HG02973 (cell line): ENCODE measurements around the gene ZNF394.
"Not testable (repeated sequence)": the region's sequence is repeated elsewhere in the genome, so short reads cannot be mapped to it uniquely, and the experiment has no call there.

Experiments used
- ATAC-seq: cut with Tn5 transposase; IDR thresholded peaks from one replicate; pipeline ENCODE4 v1.9.1; 2021; ENCODE audit warnings: moderate library complexity; ENCODE audit not compliant: unreplicated experiment

ZNF394 gene

DNA sequence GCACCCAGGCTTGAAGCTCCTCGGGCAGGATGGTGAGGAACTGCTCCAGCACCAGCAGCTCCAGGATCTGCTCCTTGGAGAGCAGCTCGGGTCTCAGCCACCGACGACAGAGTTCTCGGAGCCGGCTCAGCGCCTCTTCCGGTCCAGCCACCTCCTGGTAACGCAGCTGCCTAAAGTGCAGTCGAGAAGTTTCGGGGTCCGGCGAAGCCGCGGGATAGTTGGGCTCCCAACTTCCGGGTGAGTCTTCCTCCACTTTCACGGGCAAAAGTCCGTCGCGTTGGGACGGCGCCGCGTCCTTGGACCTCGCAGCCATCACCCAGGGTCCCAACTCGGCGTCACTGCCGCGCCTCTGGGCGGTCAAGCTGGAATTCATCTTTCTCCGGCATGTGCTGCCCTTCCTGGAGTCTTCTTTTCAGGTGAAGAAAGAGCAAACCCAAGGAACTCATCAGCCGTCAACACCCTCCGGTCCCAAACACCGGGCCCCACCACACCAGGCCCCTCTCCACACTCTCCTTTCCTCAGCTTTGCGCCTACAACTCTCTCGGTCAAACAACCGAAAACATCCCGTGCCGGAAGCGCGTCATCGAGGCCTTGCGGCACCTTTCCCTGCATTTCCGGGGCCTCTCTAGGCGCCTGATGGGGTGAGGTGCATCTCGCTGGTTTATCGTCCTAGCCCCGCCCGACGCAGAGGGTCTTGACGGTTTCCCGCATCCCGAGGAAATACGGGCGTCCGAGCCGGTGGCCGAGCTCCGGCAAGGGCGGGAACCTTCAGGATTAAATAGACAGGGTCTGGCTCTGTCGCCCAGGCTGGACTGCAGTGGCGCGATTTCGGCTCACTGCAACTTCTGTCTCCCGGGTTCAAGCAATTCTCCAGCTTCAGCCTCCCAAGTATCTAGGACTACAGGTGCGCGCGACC is at the start of gene ZNF394:
Gene ZNF394 (minus strand): TSS at position 561 of the 916 bp plus-strand sequence. CDS start 188 bp downstream, at position 373.
- ATAC-seq, result peak; percentile 34

DNA sequence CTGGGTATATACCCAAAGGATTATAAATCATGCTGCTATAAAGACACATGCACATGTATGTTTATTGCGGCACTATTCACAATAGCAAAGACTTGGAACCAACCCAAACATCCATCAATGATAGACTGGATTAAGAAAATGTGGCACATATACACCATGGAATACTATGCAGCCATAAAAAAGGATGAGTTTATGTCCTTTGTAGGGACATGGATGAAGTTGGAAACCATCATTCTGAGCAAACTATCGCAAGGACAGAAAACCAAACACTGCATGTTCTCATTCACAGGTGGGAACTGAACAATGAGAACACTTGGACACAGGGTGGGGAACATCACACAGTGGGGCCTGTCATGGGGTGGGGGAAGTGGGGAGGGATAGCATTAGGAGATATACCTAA is 49.5 kb upstream of the ZNF394 start:
- ATAC-seq, result not testable (repeated sequence)

DNA sequence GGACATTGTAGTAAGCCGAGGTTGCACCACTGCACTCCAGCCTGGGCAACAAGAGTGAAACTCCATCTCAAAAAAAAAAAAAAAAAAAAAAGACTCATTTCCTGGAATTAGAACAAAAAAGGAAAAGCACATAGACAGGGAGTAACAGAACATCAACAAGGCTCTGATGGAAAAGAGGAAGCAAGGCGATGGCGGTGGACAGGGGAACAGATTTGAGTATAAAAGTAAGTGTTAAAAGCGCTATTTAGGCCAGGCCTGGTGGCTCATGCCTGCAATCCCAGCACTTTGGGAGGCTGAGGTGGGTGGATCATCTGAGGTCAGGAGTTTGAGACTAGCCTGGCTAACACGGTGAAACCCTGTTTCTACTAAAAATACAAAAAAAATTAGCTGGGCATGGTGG is 45.2 kb upstream of the ZNF394 start:
- ATAC-seq, result not testable (repeated sequence)

DNA sequence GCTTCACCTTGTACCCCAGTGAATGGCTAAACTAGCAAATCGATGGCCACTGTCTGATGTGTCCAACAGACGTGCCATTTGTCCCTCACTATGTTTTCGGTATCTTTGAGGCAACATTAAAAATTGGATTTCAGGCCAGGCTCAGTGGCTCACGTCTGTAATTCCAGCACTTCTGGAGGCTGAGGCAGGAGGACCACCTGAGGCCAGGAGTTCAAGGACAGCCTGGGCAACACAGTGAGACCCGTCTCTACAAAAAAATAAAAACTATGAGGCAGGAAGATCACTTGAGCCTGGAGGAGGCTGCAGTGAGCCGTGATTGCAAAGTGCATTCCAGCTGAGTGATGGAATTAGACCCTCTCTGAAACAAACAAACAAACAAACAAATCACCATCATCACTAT is 43.8 kb upstream of the ZNF394 start:
- no peak for ATAC-seq

DNA sequence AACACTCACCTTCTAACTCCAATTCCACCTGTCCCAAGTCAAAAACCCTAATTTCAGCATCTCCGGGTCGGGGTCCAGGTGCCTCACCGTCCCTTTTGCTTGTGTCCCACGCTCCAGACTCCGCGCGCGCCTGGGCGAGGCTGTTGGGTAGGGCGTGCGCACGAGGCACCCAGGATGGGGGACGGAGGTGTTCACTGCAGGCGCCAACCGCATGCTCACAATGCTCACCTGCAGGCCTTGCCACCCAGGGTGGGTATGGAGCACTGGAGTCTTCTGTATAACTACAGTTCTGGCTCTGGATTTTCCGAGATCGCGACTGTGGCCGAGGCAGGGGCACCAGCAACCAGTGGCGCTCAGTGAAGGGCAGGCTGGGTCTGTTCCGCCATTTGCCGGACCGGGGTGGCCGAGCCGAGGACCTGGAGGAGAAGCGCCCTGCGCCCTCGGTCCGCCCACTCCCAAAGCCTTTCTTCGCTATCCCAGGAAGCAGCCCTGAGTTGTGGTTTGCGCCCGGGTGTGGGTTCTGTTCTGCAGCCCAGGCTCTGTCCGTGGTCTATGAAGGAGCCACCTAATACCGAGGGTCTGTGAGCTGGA is 43.1 kb upstream of the ZNF394 start:
- no peak for ATAC-seq

DNA sequence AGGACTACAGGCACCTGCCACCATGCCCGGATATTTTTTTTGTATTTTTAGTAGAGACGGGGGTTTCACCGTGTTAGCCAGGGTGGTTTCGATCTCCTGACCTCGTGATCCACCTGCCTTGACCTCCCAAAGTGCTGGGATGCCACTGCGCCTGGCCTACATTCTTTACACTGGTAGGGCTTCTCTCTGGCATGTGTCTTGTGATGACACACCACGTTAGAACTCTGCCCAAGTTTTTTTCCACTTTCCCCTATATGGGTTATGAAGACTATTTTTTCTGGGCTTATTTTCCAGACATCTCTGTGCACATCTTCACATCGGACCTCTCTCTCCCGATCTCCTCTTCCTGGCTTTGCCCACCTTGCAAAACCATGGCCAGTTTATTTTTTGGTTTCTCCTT is 41.1 kb upstream of the ZNF394 start:
- ATAC-seq, result no peak

DNA sequence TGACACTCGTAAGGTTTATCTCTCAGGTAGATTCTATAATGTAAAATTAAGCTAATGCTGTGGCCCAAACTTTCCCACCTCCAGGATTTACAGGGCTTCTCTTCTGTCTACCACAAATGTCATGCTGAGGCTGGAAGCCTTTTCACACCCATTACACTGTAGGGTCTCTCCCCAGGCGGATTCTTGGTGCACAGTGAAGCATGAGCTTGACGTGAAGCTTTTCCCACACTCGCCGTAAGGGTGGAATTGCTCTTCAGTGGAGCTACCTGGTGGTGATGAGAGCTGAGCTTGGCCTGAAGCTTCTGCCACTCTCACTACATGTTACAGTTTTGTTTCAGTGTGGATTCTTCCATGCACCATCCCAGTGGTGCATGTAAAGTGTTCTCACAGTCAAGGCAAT is 40.5 kb upstream of the ZNF394 start:
- ATAC-seq, result no peak

DNA sequence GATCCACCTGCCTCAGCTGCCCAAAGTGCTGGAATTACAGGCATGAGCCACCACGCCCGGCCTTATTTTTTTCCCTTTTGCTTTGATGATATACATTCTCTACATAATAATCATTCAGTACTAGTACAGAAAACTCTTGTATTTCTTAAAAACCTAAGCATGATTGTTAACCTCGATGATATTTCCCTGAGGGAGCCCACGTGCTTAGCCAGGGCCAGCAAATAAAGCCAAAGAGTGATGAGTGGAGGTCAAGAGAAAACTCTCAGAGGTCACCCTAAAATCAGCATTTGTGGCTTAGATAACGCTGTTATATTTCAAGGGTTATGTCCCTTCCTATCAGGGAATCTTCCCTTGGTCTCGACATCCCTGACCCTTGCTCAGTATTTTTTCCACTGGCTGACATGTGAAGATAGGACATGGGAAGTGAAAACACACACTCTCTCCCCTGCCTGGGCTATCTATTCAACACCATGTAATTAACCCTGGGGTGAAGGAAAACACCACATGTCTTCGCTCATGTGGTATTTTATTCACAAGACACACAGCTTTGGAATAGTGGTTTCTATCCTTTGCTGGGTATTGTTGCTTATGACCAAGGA is 39.2 kb upstream of the ZNF394 start:
- no peak for ATAC-seq

DNA sequence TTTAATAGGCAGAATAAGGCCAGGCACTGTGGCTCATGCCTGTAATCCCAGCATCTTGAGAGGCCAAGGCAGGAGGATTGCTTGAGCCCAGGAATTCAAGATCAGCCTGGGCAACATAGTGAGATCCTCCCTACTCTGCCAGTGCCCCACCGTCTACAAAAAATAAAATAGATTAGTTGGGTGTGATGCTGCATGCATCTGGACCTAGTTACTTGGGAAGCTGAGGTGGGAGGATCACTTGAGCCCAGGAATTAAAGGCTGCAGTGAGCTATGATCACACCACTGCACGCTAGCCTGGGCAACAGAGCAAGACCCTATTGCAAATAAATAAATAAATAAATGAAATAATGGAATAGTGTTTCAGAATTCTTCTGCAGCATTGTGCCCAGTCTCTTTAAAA is 35.6 kb upstream of the ZNF394 start:
- ATAC-seq, result no peak

DNA sequence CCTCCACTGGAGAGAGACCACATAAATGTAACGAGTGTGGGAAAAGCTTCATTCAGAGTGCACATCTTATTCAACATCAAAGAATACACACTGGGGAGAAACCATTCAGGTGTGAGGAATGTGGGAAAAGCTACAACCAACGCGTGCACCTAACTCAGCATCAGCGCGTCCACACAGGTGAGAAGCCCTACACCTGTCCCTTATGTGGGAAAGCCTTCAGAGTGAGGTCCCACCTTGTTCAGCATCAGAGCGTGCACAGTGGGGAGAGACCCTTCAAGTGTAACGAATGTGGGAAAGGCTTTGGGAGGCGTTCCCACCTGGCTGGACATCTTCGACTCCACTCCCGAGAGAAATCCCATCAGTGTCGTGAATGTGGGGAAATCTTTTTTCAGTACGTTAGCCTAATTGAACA is 31.3 kb upstream of the ZNF394 start:
- ATAC-seq, result no peak

DNA sequence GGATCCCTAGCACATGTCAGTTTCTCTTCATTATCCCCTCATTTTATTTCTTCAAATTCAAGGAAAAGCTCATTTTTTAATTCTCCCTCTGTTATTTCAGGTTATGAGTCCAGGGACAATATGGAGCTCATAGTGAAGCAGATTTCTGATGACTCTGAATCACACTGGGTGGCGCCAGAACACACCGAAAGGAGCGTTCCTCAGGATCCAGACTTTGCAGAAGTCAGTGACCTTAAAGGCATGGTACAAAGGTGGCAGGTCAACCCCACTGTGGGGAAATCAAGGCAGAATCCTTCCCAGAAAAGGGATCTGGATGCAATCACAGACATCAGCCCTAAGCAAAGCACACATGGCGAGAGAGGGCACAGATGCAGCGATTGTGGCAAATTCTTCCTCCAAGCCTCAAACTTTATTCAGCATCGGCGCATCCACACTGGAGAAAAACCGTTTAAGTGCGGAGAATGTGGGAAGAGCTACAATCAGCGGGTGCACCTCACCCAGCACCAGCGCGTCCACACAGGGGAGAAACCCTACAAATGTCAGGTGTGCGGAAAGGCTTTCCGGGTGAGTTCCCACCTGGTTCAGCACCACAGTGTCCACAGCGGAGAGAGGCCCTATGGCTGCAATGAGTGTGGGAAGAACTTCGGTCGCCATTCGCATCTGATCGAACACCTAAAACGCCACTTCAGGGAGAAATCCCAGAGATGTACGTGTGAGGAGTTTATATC is 25.8 kb upstream of the ZNF394 start:
- no peak for ATAC-seq

DNA sequence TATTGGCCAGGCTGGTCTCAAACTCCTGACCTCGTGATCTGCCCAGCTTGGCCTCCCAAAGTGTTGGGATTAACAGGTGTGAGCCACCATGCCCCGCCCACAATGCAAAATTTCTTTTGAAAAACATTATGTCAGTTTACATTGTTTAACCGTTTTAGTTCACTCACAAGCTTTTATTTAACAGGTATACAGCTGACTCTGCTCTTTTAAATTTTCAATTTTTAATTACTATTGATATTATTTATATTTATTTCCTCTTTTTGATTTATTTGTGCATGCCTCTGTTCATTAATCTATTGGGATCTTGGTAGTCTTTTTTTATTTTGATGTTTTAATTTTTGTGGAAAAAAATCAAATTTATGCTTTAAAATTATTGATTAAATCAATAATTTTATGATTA is 21.3 kb upstream of the ZNF394 start:
- ATAC-seq, result no peak

DNA sequence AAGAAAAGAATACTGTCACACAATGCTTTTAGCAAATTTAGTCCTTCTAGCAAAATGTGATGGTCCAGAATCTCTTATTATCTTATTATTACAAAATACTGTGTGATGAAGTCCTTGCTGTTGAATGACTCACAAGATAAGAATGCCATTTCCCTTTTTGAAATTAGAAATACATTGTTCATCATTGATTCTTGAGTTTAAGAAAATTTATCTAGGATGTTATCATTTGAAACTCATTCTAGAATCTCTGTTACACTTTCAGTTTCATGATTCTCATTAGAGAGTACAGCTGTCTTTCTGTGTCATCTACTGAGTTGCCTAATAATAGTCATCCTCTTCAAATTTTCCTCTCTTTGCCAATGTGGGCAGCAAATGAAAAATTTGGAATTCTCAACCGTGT is 14.0 kb upstream of the ZNF394 start:
- ATAC-seq, result no peak

DNA sequence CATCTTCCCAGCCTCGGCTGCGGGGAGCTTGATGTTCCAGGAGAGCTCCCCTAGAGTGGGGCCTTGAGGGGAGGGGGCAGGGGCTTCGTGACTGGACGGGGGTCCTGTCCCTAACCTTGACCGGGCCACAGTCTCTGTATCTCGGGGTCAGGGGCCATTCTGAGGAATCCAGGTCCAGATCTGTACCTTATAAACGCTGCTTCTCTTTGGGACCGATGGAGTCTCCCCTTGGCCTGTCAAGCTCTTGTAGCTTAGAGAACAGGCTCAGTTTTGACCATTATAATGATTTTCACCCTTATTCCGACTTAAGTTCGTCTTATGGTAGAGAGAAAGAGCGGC is 5.2 kb upstream of the ZNF394 start:
- ATAC-seq, result peak; percentile 4

DNA sequence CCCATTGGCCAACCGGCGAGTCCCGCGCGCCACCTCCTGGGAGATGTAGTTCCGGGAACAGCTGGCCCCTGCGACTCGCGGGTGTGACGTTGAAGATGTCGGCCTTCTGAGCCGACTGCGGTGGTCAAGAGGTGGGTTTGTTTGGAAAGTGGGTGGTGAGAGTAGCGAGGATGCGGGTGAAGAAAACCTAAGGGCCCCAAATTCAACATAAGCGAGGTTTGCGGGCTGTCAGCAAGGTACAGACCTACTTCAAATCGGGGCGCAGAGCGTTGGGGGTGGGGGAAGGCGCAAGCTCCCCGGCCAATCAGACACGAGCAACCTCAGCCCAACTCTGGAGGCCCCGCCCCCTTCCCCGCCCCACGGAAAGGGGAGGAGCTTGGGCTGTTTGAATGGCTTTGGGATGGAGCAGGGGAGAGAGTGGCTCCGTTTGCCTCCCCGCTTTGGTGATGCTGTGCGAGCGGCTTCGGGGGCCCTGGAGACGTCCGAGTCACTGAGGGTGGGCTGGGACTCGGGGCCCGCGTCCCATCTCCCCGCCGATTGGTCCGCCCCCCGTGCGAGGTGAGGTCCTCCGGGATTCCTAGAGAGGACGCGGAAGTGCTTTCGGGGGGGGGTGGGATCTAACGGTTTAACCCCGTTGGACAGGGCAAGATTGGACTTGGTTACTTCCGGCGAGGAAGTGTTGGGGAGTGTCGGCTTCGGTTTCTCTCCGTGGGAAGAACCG is 4.7 kb upstream of the ZNF394 start, which contains the start of gene ZKSCAN5:
Gene ZKSCAN5 (plus strand): TSS at position 60 of the 721 bp plus-strand sequence. CDS start 1,383 bp downstream, outside the sequence.
- ATAC-seq, result peak; percentile 59

DNA sequence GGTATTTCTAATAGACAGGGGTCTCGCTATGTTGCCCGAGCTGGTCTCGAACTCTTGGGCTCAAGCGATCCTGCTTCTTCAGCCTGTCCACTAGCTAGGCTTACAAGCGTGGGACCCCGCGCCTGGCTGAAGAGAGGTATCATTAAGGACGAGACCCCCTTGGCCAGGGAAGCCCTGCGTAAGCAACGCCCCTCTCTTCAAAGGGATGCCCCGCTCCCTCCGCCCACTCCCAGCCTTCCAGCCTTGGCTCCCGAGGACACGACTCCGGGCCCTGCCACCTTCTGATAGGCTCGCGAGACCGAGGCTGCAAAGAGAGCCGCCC is 4.2 kb upstream of the ZNF394 start:
- ATAC-seq, result peak; percentile 77

DNA sequence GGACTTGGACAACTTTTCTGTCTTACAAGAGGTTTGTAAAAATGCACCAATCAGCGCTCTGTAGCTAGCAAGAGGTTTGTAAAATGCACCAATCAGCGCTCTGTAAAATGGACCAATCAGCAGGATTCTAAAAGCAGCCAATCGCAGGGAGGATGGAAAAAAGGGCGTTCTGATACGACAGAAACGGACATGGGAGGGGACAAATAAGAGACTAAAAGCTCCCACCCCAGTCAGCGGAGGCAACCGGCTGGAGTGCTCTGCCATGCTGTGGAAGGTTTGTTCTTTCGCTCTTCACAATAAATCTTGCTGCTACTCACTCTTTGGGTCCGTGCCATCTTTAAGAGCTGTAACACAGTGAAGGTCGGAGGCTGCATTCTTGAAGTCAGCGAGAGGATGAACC is 1.2 kb upstream of the ZNF394 start:
- not testable (repeated sequence) for ATAC-seq

DNA sequence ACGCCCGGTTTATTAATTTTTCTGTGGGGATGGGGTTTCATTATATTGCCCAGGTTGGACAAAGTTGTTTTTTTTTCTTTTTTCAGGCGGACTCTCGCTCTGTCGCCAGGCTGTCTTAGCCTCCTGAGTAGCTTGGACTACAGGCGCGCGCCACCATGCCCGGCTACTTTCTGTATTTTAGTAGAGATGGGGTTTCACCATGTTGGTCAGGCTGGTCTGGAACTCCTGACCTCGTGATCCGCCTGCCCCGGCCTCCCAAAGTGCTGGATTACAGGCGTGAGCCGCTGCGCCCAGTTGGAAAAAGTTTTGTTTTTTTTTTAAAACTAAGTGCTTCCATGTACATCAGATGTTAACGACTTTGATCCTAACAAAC is 542 bp upstream of the ZNF394 start:
- ATAC-seq, result no peak

DNA sequence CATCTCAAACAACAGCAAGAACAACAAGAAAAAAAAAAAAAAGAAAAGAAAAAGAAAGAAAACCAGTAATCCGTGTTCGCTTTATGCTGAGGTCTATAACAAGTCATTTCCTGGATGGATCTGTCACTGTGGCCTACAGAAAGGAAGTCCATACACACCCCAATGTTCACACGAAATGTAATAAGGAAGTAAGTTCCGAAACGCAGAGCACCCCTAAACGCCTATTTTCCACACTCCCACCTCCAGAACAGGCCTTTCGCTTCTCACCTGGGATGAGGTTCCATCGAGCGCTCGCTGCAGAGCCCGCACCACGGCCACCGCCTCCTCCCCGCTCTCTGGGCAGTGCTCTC is 735 bp downstream of the ZNF394 start:
- peak; percentile 10 for ATAC-seq

DNA sequence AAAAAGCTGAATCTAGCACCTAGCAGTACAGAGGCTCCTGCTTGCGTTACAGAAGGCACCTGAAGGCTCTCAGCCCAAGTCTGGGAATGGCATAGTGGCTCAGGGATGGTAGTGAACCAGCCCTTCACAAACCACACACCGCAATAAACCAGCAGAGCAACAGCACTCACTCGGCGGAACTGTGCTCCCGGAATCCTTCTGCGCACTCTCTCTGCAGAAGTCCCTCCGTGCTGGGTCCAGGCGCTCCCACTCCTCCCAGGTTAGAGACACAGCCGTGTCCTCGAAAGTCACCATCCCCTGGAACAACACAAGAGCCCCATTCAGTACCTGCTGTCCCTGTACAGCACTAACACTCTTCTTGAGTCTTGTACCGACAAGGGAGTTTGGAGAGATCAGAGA is 1.5 kb downstream of the ZNF394 start:
- no peak for ATAC-seq
